ENCODE results near the gene CRYGD.
"Not testable (repeated sequence)": the region's sequence is repeated elsewhere in the genome, so short reads cannot be mapped to it uniquely, and the experiment has no call there.

The CRYGD gene

GRCh38 chr2:208129744-208130711 lies 5.7 kb upstream of the CRYGD start, which contains the start of gene CRYGC:
Gene CRYGC (minus strand): TSS chr2:208129828. CDS start chr2:208129792, 36 bp downstream.
- no peak for DNase-seq (ENCODE audit: low read depth)

GRCh38 chr2:208128136-208128535 lies 3.8 kb upstream of the CRYGD start:
- no peak for DNase-seq (ENCODE audit: low read depth)

DNA sequence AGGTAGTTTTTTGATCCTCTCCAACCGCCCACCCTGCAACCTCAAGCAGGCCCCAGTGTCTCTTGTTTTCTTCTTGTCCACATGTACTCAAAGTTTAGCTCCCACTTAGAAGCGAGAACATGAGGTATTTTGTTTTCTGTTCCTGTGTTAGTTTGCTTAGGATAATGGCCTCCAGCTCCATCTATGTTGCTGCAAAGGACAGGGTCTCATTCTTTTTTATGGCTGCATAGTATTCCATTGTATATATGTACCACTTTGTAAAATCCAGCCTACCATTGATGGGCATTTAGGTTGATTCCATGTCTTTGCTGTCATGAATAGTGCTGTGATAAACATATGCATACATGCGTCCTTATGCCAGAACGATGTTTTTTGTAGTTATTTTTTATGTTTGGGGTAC lies 2.8 kb upstream of the CRYGD start:
- no peak for DNase-seq (ENCODE audit: low read depth)

- no peak for DNase-seq (ENCODE audit: low read depth)
These were observed 927 bp upstream of the CRYGD start for GRCh38 chr2:208125251-208125650.

GRCh38 chr2:208122248-208122647 lies 2.1 kb downstream of the CRYGD start:
- DNase-seq (ENCODE audit: low read depth) = no peak

DNA sequence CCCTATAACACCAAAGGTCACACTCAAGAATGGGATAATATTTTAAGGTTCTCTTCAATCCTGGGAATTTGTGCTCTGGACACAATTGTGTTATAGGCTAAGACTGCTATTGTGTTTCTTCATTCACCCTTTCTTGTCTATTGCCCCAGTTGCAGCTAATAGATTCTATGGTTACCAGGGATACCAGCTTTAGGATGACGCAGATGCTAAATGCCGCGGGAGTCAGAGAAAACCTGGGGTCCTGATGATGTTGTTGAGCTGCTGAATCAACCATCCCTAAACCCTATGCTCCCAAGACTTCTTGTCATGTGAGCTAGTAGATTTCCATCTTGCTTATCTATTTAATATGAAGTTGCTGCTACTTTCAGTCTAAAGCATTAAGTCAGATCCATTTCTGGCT lies 5.4 kb downstream of the CRYGD start:
- no peak for DNase-seq (ENCODE audit: low read depth)

DNA sequence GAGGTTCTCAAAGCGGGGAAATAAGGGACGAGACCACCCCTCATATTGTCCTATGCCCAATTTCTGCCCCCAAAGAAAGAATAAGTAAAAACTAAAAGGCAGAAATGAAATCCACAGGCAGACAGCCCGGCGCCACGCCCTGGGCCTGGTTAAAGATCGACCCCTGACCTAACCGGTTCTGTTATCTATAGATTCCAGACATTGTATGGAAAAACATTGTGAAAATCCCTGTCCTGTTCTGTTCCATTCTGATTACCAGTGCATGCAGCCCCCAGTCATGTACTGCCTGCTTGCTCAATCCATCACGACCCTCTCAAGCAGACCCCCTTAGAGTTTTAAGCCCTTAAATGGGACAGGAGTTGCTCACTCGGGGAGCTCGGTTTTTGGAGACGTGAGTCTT lies 6.9 kb downstream of the CRYGD start:
- not testable (repeated sequence) for DNase-seq (ENCODE audit: low read depth)

DNA sequence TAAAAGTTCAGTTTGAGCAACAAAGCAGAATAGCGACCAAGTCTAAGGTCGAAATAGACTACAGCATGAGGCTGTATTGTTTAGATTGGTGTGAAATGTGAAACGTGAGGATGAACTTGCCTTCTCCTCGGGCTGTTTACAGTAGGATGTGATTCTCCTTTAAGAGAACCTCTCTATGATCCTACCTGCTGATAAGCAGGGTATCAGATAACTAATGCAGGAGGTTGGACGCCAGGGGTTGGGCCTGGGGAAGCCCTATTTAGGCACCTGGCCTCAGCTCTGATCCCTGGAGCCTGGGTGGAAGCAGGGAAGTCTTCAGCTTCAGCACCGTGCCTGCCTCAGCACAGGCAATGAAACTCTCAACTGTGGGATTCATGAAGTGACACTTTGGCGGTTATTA lies 11.4 kb downstream of the CRYGD start:
- no peak for DNase-seq (ENCODE audit: low read depth)

- DNase-seq (ENCODE audit: low read depth) = not testable (repeated sequence)
These were observed 12.0 kb downstream of the CRYGD start for GRCh38 chr2:208112273-208112745.

DNA sequence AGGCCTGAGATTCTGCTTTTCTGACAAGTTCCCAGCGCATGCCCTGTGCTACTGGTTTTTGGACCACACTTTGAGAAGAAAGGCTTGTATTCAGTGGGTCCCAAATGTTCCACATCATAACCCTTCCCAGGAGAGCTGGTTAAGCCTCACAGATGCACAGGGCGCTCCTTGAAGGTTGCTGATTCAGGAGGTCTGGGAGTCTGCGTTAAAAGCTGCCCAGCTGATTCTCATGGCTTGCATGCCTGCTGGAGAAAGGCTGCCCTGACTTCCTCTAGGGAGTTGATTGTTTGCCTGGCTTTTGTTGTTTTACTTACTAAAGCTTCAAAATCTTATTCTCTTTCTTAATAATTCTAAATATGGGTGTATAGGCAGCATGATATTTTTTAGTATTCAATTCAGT lies 20.7 kb downstream of the CRYGD start:
- no peak for DNase-seq (ENCODE audit: low read depth)

DNA sequence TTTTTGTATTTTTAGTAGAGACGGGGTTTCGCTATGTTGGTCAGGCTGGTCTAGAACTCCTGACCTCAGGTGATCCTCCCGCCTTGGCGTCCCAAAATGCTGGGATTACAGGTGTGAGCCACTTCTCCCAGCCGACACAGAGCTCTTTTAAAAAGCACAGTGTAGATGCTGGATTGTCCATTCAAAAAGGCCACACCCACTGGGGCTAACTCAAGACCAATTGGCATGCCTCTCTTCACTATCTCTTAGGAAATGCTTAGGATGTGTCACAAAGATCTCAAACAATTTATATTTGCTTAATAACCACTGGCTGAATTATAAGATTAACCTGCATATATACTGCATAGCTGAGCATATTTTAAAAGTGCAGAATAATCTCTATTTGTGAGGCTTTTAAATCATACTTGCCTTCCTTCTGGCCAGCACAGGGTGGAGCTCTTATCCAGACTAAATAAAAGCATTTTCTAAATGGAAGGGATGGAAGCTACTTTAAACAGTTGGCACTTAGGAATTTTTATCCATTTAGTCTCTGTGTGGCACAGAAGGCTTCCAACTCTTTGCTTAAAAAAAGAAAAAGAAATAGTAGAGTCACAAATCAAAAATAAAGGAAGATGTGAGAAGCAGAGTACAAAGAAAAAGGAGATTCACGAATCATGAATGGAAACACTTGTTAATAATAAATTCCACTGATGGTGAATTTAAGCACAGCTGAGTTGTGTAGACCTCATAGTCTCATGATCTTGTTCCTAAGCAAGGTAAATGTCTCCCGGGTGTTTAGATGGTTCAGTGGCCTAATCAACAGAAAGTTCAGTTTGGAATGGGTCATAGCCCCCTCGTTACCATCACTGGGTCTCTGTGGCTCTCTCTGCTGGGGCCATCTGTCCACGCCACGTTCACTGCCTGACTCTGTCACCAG lies 22.4 kb downstream of the CRYGD start:
- DNase-seq (ENCODE audit: low read depth) = no peak

GRCh38 chr2:208099682-208100470 lies 24.4 kb downstream of the CRYGD start:
- DNase-seq (ENCODE audit: low read depth) = no peak

DNA sequence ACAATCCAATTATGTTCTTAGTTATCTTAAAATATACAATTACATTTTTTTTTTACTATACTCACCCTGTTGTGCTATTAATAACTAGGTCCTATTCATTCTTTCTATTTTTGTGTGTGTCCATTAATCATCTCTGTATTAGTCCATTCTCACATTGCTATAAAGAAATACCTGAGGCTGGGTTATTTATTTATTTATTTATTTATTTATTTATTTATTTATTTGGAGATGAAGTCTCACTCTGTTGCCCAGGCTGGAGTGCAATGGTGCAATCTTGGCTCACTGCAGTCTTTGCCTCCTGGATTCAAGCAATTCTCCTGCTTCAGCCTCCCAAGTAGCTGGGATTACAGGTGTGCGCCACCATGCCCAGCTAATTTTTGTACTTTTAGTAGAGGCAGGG lies 25.6 kb downstream of the CRYGD start:
- DNase-seq (ENCODE audit: low read depth) = not testable (repeated sequence)

DNA sequence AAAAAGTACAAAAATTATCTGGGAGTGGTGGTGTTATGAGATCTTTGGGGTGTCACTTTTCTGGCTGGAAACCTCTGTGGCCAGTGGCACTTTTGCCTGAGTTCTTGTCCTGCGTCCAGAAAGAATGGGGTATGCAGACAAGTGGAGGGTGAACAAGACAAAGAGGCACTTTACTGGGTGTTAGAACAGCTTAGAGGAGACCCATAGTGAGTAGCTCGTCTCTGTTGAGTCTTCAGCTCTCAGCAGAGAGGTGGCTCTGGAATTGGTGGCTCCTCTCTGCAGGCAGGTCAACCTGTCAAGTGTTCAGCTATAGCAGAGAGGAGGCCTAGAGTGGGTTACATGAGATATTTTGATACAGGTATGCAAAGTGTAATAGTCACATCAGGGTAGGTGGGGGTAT lies 26.1 kb downstream of the CRYGD start:
- DNase-seq (ENCODE audit: low read depth) = no peak

GRCh38 chr2:208097801-208098200 lies 26.5 kb downstream of the CRYGD start:
- no peak for DNase-seq (ENCODE audit: low read depth)

DNA sequence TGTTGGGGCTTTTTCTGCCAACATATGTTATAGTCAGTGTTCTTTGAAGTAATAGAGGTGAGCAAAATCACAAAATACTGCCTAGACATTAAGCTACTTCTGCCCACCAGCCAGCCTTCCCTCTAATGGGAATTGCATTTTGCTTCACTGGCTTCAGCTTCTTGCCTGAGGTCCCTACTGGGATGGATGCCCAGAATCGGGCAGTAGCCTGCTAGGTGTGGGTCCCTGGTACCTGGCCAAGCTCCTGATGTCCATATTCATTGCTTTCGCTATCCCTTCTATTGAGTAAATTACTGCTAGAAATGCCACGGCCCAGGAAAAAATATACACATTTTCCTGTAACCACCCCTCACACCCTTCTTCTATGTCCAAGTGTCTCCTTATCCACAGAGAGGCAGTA lies 27.0 kb downstream of the CRYGD start:
- DNase-seq (ENCODE audit: low read depth) = no peak

DNA sequence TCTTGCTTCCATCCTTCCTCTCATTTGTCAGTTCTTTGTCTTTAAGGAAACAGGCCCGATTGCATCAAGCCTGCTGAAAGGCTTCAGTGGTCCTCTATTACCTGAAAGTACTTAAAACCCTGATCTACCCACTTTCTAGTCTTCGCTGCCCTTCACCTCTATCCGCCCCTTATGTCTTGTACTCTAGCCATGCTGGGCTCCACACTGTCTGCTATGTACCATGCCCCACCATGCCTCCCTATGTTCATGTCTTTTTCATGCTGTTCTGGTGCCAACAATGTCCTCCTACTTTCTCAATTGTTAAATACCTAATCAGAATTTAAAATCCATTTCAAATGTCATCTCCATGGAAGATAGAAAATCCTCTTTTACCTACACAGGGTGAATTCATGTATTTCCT lies 28.2 kb downstream of the CRYGD start:
- no peak for DNase-seq (ENCODE audit: low read depth)

DNA sequence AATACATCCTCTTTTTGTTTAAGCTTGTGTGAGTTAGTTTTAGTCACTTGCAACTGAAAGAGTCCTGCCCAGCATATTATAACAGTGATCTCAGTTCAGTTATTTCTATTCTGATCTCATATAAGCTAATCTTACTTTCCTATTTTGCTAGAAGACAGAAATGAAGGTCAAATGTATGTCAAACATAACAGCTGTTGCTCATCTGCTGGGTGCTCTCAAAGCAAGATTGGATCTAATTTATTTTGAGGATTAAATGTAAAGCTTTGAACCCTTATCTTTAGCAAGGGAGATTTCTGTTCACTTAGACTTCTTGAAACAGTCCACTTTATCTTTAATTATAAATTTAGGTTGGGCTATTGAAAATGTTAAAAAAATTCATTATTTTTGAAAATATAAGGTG lies 31.2 kb downstream of the CRYGD start:
- no peak for DNase-seq (ENCODE audit: low read depth)

- no peak for DNase-seq (ENCODE audit: low read depth)
These were observed 32.1 kb downstream of the CRYGD start for GRCh38 chr2:208092093-208092832.

- no peak for DNase-seq (ENCODE audit: low read depth)
These were observed 33.9 kb downstream of the CRYGD start for GRCh38 chr2:208090420-208090819.

DNA sequence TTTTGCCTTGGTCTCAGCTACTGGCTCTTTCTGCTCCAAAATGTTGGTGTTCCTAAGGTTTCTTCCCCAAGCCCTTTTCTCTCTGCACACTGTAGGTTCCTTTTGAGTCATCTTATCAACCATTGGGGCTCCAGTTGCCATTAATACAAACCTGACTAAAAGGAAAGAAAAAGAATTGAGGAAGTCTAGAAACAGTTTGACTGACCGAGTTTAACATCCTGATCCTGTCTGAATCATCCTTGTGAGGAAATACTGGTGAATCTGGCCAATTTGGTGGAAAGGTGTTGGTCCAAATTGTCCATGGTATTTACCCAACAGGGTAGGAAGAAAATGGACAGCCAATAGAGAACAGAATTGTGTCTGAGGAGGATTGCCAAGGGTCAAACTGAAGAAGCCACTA lies 38.3 kb downstream of the CRYGD start:
- DNase-seq (ENCODE audit: low read depth) = no peak
